ENCODE measurements around the gene RNASE13. TPM values are rescaled to one million over a fixed set of nuclear protein-coding genes. Genes with fewer than 3 reads are reported as not detected.

The RNASE13 gene
- total RNA-seq, 4 donors from 2014 or later: not detected

DNA sequence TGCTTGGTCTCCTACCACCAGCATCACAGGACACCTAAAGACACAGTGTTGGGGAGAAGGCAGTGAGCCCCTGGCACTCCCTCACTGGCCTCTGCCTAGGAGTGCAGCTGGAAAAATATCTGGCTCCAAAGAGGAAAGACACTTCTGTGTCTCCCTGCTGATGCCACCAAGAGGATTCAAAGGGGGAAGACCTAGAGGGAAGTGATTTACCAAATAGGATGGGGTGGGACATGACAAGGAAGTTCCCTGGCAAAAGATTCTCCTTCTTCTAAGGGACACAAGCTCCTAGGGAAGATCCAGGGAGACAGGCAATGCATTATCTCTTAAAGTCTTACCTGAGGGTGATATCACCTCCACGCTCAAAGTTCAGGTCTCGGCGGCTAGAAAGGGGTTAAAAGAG, 15.8 kb downstream of the RNASE13 start:
- intact Hi-C loops (cut with DNase I; ENCODE audit: low total_unique reads): loop anchor here (10.0 kb wide), 1 partner anchor 76 kb away; the partner anchor contains the start of gene ZNF219
- WGBS, 2 donors: 91 to 93% methylated on average over 3 of the region's 3 CpGs
- no peak for TF ChIP-seq POLR2A (IDR thresholded peaks at IDR 0.05)
- no peak for TF ChIP-seq CTCF (IDR thresholded peaks at IDR 0.05)
- no peak for DNase-seq (ENCODE audit: low spot score in 2 of 2)
- no peak overlapping the region for H3K4me3 ChIP-seq (ENCODE audit: low read depth, poor library complexity, severe bottlenecking)

- TF ChIP-seq CTCF (IDR thresholded peaks at IDR 0.05) (no peak), POLR2A (IDR thresholded peaks at IDR 0.05) (no peak)
- 79 to 81% methylated on average over 7 of the region's 7 CpGs for WGBS, 2 donors
- intact Hi-C loops (cut with DNase I; ENCODE audit: low total_unique reads): loop anchor here (10.0 kb wide), 1 partner anchor 77 kb away; the partner anchor contains the start of gene ZNF219
- peak in 1 of 2 donors; percentile 79 for DNase-seq (ENCODE audit: low spot score in 2 of 2)
- H3K4me3 ChIP-seq (ENCODE audit: low read depth, poor library complexity, severe bottlenecking): no peak overlapping the region
Measured at GRCh38 chr14:21018286-21018685, 16.3 kb downstream of the RNASE13 start.

DNA sequence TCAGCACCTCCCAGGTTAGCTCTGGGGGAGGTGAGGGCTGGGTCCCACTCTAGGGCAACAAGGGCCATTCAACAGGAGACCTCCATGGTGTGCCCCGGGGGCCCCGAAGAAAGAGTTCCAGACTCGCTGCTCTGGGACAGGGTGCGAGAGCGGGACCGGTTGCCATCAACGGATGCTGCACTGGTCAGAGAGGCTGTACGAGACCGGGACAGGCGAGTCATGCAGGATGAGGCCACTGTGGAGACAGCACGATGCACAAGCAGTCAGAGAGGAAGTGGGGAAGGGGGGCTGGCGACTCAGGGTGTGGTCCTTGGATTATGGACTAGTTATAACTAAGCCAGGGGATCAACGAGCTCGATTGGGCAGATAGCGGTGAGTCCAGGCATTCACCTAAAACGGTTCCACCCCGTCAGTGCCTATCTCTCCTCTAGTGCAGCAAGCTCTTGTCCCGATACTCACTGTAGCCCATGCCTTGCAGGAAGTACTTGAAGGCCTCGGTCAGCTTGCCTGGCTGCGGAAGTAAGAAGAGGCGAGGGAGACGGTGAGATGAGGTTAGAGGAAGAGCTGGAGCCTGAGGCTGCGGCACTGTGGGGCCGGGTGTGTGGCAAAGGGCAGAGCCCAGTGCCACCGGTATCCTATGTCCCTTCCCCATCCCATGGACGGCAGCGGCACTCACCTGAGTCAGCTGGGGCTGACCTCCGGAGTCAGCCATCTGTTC, 16.9 kb downstream of the RNASE13 start:
- no peak overlapping the region for H3K4me3 ChIP-seq (ENCODE audit: low read depth, poor library complexity, severe bottlenecking)
- TF ChIP-seq CTCF (IDR thresholded peaks at IDR 0.05): no peak
- no peak for TF ChIP-seq POLR2A (IDR thresholded peaks at IDR 0.05)
- peak in 1 of 2 donors; percentile 81 for DNase-seq (ENCODE audit: low spot score in 2 of 2)
- 74 to 76% methylated on average over 28 of the region's 28 CpGs for WGBS, 2 donors
- intact Hi-C loops (cut with DNase I; ENCODE audit: low total_unique reads): loop anchor here (10.0 kb wide), 1 partner anchor 77 kb away; the partner anchor contains the start of gene ZNF219

GRCh38 chr14:21016413-21017190, 18.0 kb downstream of the RNASE13 start:
- intact Hi-C loops (cut with DNase I; ENCODE audit: low total_unique reads): loop anchor here (10.0 kb wide), 1 partner anchor 78 kb away; the partner anchor contains the start of gene ZNF219
- TF ChIP-seq CTCF (IDR thresholded peaks at IDR 0.05): no peak
- TF ChIP-seq POLR2A (IDR thresholded peaks at IDR 0.05): no peak
- WGBS, 2 donors: 58 to 63% methylated on average over 9 of the region's 9 CpGs
- H3K4me3 ChIP-seq (ENCODE audit: low read depth, poor library complexity, severe bottlenecking): no peak overlapping the region
- DNase-seq (ENCODE audit: low spot score in 2 of 2): peak in 1 of 2 donors; percentile 70

DNA sequence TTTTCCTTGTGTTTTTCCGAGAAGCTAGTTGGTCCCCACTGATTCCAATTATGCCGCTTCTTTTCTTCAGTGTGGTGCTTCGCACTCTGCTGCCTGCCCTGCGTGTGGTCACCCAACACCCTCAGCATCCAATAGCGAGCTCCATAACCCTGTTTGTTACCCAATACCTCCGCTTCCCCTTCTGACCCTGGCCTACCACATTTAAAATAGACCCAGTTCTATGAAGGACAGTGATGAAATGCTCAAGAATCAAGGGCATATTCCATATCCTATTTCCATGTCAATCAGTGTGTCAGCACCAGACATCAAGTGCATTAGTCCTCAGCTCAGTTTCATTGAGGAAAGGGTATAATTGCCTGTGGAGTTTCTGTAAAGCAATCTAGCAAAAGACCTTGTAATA, 19.3 kb downstream of the RNASE13 start:
- no peak overlapping the region for H3K4me3 ChIP-seq (ENCODE audit: low read depth, poor library complexity, severe bottlenecking)
- DNase-seq (ENCODE audit: low spot score in 2 of 2): peak in 1 of 2 donors; percentile 49
- WGBS, 2 donors: 64 to 69% methylated on average over 6 of the region's 6 CpGs
- intact Hi-C loops (cut with DNase I; ENCODE audit: low total_unique reads): loop anchor here (10.0 kb wide), 1 partner anchor 79 kb away; the partner anchor contains the start of gene ZNF219
- TF ChIP-seq CTCF (IDR thresholded peaks at IDR 0.05) (no peak), POLR2A (IDR thresholded peaks at IDR 0.05) (no peak)
